SH-SY5Y (cell line): ENCODE data around the gene MOK.

Source experiments
- GATA2 ChIP-seq: IDR thresholded peaks from 2 replicates; pipeline ENCODE4 v1.6.1; 2011; ENCODE audit warnings: mild to moderate bottlenecking, low read depth, low read length
- GATA3 ChIP-seq: IDR thresholded peaks from 2 replicates; pipeline ENCODE4 v1.6.1; 2011; ENCODE audit warnings: low read depth, mild to moderate bottlenecking, low read length, moderate library complexity

MOK gene

GRCh38 chr14:102215576-102216250 lies 89.3 kb downstream of the MOK start:
- TF ChIP-seq GATA3 (no peak), GATA2 (no peak)

GRCh38 chr14:102215071-102215470 lies 89.9 kb downstream of the MOK start:
- TF ChIP-seq GATA2 (no peak), GATA3 (no peak)

- TF ChIP-seq GATA2 (no peak), GATA3 (no peak)
Observed at GRCh38 chr14:102213984-102214658, 90.8 kb downstream of the MOK start.

GRCh38 chr14:102213470-102213869 lies 91.5 kb downstream of the MOK start:
- no peak for TF ChIP-seq GATA2
- TF ChIP-seq GATA3: no peak

- TF ChIP-seq GATA3 (no peak), GATA2 (no peak)
Observed at GRCh38 chr14:102212845-102213244, 92.1 kb downstream of the MOK start.

GRCh38 chr14:102212356-102212755 lies 92.6 kb downstream of the MOK start:
- TF ChIP-seq GATA2 (no peak), GATA3 (no peak)

GRCh38 chr14:102211240-102211639 lies 93.7 kb downstream of the MOK start:
- TF ChIP-seq GATA3 (no peak), GATA2 (no peak)

- TF ChIP-seq GATA2: no peak
- TF ChIP-seq GATA3: no peak
Observed at GRCh38 chr14:102210421-102211042, 94.4 kb downstream of the MOK start.

GRCh38 chr14:102209224-102209966 lies 95.6 kb downstream of the MOK start:
- TF ChIP-seq GATA3 (no peak), GATA2 (no peak)

- TF ChIP-seq GATA2: no peak
- no peak for TF ChIP-seq GATA3
Observed at GRCh38 chr14:102208741-102209140, 96.2 kb downstream of the MOK start.

GRCh38 chr14:102207831-102208365 lies 97.1 kb downstream of the MOK start:
- no peak for TF ChIP-seq GATA2
- TF ChIP-seq GATA3: no peak

GRCh38 chr14:102206918-102207317 lies 98.0 kb downstream of the MOK start:
- TF ChIP-seq GATA3 (no peak), GATA2 (no peak)

GRCh38 chr14:102205560-102205959 lies 99.4 kb downstream of the MOK start:
- TF ChIP-seq GATA2: no peak
- no peak for TF ChIP-seq GATA3

- TF ChIP-seq GATA2: no peak
Observed at GRCh38 chr14:102203382-102203781, 101.6 kb downstream of the MOK start.

GRCh38 chr14:102202944-102203343 lies 102.0 kb downstream of the MOK start:
- TF ChIP-seq GATA3 (no peak), GATA2 (no peak)
